CD4-positive, alpha-beta T cell treated with Interleukin-15 for 4 hours (primary cell): ENCODE data around the gene SLC12A5.
A peak's percentile ranks its signal among the peaks of the same experiment; 100 is the strongest.

Experiments
- DNase-seq: peaks from one replicate; pipeline ENCODE4 v3.0.0-alpha.2; 2020; ENCODE audit warnings: low spot score

The SLC12A5 gene

GRCh38 chr20:46028110-46028509, 905 bp upstream of the SLC12A5 start:
- no peak for DNase-seq

GRCh38 chr20:46030284-46031013, 1.4 kb downstream of the SLC12A5 start:
- DNase-seq: no peak

- no peak for DNase-seq
Measured at GRCh38 chr20:46031014-46031569, 2.1 kb downstream of the SLC12A5 start.

GRCh38 chr20:46031701-46032254, 2.8 kb downstream of the SLC12A5 start:
- no peak for DNase-seq

GRCh38 chr20:46034039-46034438, 5.0 kb downstream of the SLC12A5 start:
- no peak for DNase-seq

- no peak for DNase-seq
Measured at GRCh38 chr20:46035253-46035652, 6.2 kb downstream of the SLC12A5 start.

- DNase-seq: no peak
Measured at GRCh38 chr20:46035713-46036112, 6.7 kb downstream of the SLC12A5 start.

GRCh38 chr20:46036370-46036769, 7.4 kb downstream of the SLC12A5 start:
- DNase-seq: no peak

- DNase-seq: no peak
Measured at GRCh38 chr20:46037036-46037435, 8.0 kb downstream of the SLC12A5 start.

GRCh38 chr20:46040902-46041535, 12.0 kb downstream of the SLC12A5 start:
- peak; percentile 12 for DNase-seq

- no peak for DNase-seq
Measured at GRCh38 chr20:46043556-46043955, 14.5 kb downstream of the SLC12A5 start.

- no peak for DNase-seq
Measured at GRCh38 chr20:46044896-46045295, 15.9 kb downstream of the SLC12A5 start.

- no peak for DNase-seq
Measured at GRCh38 chr20:46046588-46047310, 17.7 kb downstream of the SLC12A5 start.

GRCh38 chr20:46047821-46048220, 18.8 kb downstream of the SLC12A5 start:
- DNase-seq: no peak

GRCh38 chr20:46049190-46049589, 20.2 kb downstream of the SLC12A5 start:
- DNase-seq: no peak

GRCh38 chr20:46049815-46050214, 20.8 kb downstream of the SLC12A5 start:
- no peak for DNase-seq

- no peak for DNase-seq
Measured at GRCh38 chr20:46050444-46050843, 21.4 kb downstream of the SLC12A5 start.

- no peak for DNase-seq
Measured at GRCh38 chr20:46050885-46051284, 21.9 kb downstream of the SLC12A5 start.

GRCh38 chr20:46051556-46052308, 22.7 kb downstream of the SLC12A5 start:
- no peak for DNase-seq

GRCh38 chr20:46053416-46053815, 24.4 kb downstream of the SLC12A5 start:
- DNase-seq: no peak

- no peak for DNase-seq
Measured at GRCh38 chr20:46054606-46055005, 25.6 kb downstream of the SLC12A5 start.

GRCh38 chr20:46055269-46055668, 26.3 kb downstream of the SLC12A5 start:
- DNase-seq: no peak
